GM10266 (cell line): Measurements from ENCODE around the gene PTPRM.
"Not testable (repeated sequence)": the region's sequence is repeated elsewhere in the genome, so short reads cannot be mapped to it uniquely, and the experiment has no call there.

Experiments
- DNase-seq: peaks from one replicate; pipeline ENCODE4 v3.0.0; 2012; ENCODE audit errors: extremely low spot score
- CTCF ChIP-seq: IDR thresholded peaks from 2 replicates; pipeline ENCODE4 v1.5.1; 2012; ENCODE audit warnings: mild to moderate bottlenecking, low read depth; ENCODE audit not compliant: control insufficient read depth, insufficient read depth; ENCODE audit errors: missing control alignments

Gene PTPRM

GRCh38 chr18:8056723-8057122 is 489.6 kb downstream of the PTPRM start:
- no peak for TF ChIP-seq CTCF
- no peak for DNase-seq

- not testable (repeated sequence) for DNase-seq
These were observed 496.0 kb downstream of the PTPRM start for GRCh38 chr18:8063152-8063551.

DNA sequence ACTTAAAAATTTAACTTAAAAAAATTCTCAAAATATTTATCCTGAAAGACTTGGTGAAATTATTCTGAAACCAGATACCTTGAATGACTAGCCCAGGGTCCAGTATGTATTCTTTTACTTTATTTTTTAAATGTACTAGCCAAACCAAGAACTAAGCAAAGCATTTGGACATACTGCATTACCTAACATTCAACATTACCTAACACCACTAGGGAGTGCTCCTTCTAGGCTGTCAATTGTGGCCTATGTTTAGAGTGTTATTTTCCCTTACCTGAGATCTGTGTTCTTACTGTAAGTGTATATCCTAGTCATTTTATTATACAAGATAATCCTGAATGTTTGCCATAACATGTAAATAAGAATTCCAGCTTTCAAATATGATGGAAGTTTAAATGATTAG is 496.6 kb downstream of the PTPRM start:
- no peak for DNase-seq
- TF ChIP-seq CTCF, result no peak

GRCh38 chr18:8065284-8065683 is 498.2 kb downstream of the PTPRM start:
- no peak for TF ChIP-seq CTCF
- no peak for DNase-seq

GRCh38 chr18:8065773-8066172 is 498.7 kb downstream of the PTPRM start:
- DNase-seq, result no peak
- TF ChIP-seq CTCF, result no peak

- DNase-seq, result no peak
- no peak for TF ChIP-seq CTCF
These were observed 502.6 kb downstream of the PTPRM start for GRCh38 chr18:8069708-8070107.

DNA sequence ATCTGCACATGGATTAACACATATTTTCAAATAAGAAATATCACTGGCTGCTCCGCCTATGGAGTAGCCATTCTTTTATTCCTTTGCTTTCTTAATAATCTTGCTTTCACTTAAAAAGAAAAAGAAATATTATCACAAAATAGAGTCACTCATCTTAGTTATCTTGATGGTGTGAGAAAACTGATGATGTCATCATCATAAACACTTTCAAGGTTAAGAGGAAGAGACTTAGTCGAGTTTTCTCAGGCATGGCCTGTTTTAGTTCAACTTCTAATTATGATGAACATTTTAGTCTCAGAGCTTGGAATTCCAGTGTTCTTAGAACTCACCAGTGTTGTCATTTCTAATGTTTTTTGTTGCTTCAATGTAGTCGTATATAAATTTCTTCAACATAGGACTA is 506.1 kb downstream of the PTPRM start:
- DNase-seq, result no peak
- no peak for TF ChIP-seq CTCF

GRCh38 chr18:8080092-8080491 is 513.0 kb downstream of the PTPRM start:
- TF ChIP-seq CTCF, result no peak
- no peak for DNase-seq
